Testis (tissue), 3 donors: ENCODE data around the gene TGFBR2. TPM values are rescaled to one million over a fixed set of nuclear protein-coding genes. Genes with fewer than 3 reads are reported as not detected.

Experiments
- DNase-seq: peaks from one replicate; pipeline ENCODE4 v3.0.0-alpha.2; 2019
- H3K27ac ChIP-seq, 2 donors: fragments of 200-600 bp; sonication (generic); one replicate each; pipeline ENCODE4 v1.5.1; 2019
- H3K27me3 ChIP-seq: fragments of 200-600 bp; sonication (generic); one replicate; pipeline ENCODE4 v1.5.1; 2019
- H3K36me3 ChIP-seq: fragments of 200-600 bp; sonication (generic); one replicate; pipeline ENCODE4 v1.5.1; 2017; ENCODE audit warnings: low read depth; ENCODE audit errors: missing control alignments
- H3K4me1 ChIP-seq: fragments of 200-600 bp; sonication (generic); one replicate; pipeline ENCODE4 v1.5.1; 2019
- H3K4me3 ChIP-seq, 2 donors: fragments of 200-600 bp; sonication (generic); one replicate each; pipeline ENCODE4 v1.5.1; 2017 to 2019
- H3K9me3 ChIP-seq: fragments of 200-600 bp; sonication (generic); one replicate; pipeline ENCODE4 v1.5.1; 2017
- CTCF ChIP-seq, 3 experiments: fragments of 450-650 bp in 2 of 3; fragments of 200-600 bp in 1 of 3; sonication (generic) in 1 of 3; IDR thresholded peaks; one replicate each; pipeline ENCODE4 v1.5.1; 2016 to 2019; ENCODE audit warnings: antibody characterized with exemption in 3 of 3, mild to moderate bottlenecking in 2 of 3, moderate library complexity in 1 of 3
- POLR2A ChIP-seq: fragments of 450-650 bp; IDR thresholded peaks from one replicate; pipeline ENCODE4 v1.6.1; 2017; ENCODE audit warnings: antibody characterized with exemption, mild to moderate bottlenecking, moderate library complexity
- WGBS, 2 donors: methylation state at CpG; one replicate each; pipeline ENCODE4 v1.1.5; 2018; 5-methylcytosine and 5-hydroxymethylcytosine counted together
- intact Hi-C: fragments of 100-400 bp; cut with DNase I; formaldehyde crosslinking; loops from one replicate; pipeline ENCODE4 v1.15.1; 2023; ENCODE audit warnings: low total_unique reads
- polyA plus RNA-seq: library from polyadenylated mRNA; stranded (reverse); fragments of 350-450 nt; fragmentation: Illumina TruSeq; extraction: RNeasy Lipid Tissue Mini Kit (QIAGEN cat#74804); gene quantifications from one replicate; pipeline ENCODE4 v1.2.3, GENCODE V29; 2014; ENCODE audit warnings: low read depth, low replicate concordance; ENCODE audit not compliant: insufficient read depth
- total RNA-seq, 2 donors: library from RNA; depleted of rRNA; stranded (reverse); fragments of >200 nt; gene quantifications; one replicate each; pipeline ENCODE4 v1.2.3, GENCODE V29; 2016

Gene TGFBR2
- total and polyA plus RNA-seq, 3 donors from 2014 or later, result 18.7 to 35.3 (median 26.1) TPM

- Histone ChIP-seq H3K27ac (no peak overlapping the region), H3K27me3 (no peaks in the 10 kb centered on the region), H3K36me3 (no peaks in the 10 kb centered on the region), H3K4me1 (no peaks in the 10 kb centered on the region), H3K9me3 (no peaks in the 10 kb centered on the region), H3K4me3 (no peak overlapping the region)
- TF ChIP-seq CTCF (IDR thresholded peaks at IDR 0.05) (no peak), POLR2A (no peak)
- no peak for DNase-seq
- 92 to 95% methylated on average over 10 of the region's 10 CpGs for WGBS, 2 donors
- intact Hi-C loops, result no loop called here
Measured at GRCh38 chr3:30637310-30638219, 31.2 kb downstream of the TGFBR2 start.

- H3K27ac ChIP-seq, result no peak overlapping the region
- no peak for DNase-seq
Measured at GRCh38 chr3:30638685-30639412, 32.4 kb downstream of the TGFBR2 start.

GRCh38 chr3:30639937-30640336 lies 33.5 kb downstream of the TGFBR2 start:
- no peak overlapping the region for H3K4me3 ChIP-seq
- no peaks in the 10 kb centered on the region for H3K27me3 ChIP-seq
- WGBS, 2 donors, result 81 to 89% methylated on average over 1 of the region's 1 CpG
- H3K9me3 ChIP-seq, result no peaks in the 10 kb centered on the region
- no peaks in the 10 kb centered on the region for H3K4me1 ChIP-seq
- DNase-seq, result no peak
- no peak overlapping the region for H3K27ac ChIP-seq
- no peak for TF ChIP-seq CTCF (IDR thresholded peaks at IDR 0.05)
- TF ChIP-seq POLR2A, result no peak
- intact Hi-C loops, result no loop called here
- no peaks in the 10 kb centered on the region for H3K36me3 ChIP-seq

More at GRCh38 chr3:30638685-30639412, 32.4 kb downstream of the TGFBR2 start:
- no peaks in the 10 kb centered on the region for H3K27me3 ChIP-seq
- intact Hi-C loops, result no loop called here
- TF ChIP-seq POLR2A (no peak), CTCF (IDR thresholded peaks at IDR 0.05) (no peak)
- WGBS, 2 donors, result 67 to 72% methylated on average over 4 of the region's 4 CpGs
- no peak overlapping the region for H3K4me3 ChIP-seq
- H3K4me1 ChIP-seq, result no peaks in the 10 kb centered on the region
- H3K36me3 ChIP-seq, result no peaks in the 10 kb centered on the region
- no peaks in the 10 kb centered on the region for H3K9me3 ChIP-seq

GRCh38 chr3:30640851-30641250 lies 34.5 kb downstream of the TGFBR2 start:
- Histone ChIP-seq H3K27me3 (no peaks in the 10 kb centered on the region), H3K27ac (no peak overlapping the region), H3K36me3 (no peaks in the 10 kb centered on the region), H3K9me3 (no peaks in the 10 kb centered on the region), H3K4me3 (no peak overlapping the region), H3K4me1 (no peaks in the 10 kb centered on the region)
- 85 to 87% methylated on average over 5 of the region's 5 CpGs for WGBS, 2 donors
- no peak for DNase-seq
- intact Hi-C loops, result no loop called here
- TF ChIP-seq CTCF (IDR thresholded peaks at IDR 0.05) (no peak), POLR2A (no peak)
